Sigmoid colon (tissue), 7 donors: Measurements from ENCODE around the gene UBIAD1. TPM values are rescaled to one million over a fixed set of nuclear protein-coding genes. Genes with fewer than 3 reads are reported as not detected.
"Not testable (repeated sequence)": the region's sequence is repeated elsewhere in the genome, so short reads cannot be mapped to it uniquely, and the experiment has no call there.

Experiments used
- DNase-seq: peaks from one replicate; pipeline ENCODE4 v3.0.0-alpha.2; 2019
- H3K27ac ChIP-seq, 4 donors: fragments of 200-600 bp; sonication (generic); one replicate each; pipeline ENCODE4 v1.5.1; 2016 to 2019; ENCODE audit warnings: mild to moderate bottlenecking in 1 of 4
- H3K27me3 ChIP-seq, 3 donors: fragments of 200-600 bp; sonication (generic); one replicate each; pipeline ENCODE4 v1.5.1; 2019; ENCODE audit warnings: mild to moderate bottlenecking in 1 of 3
- H3K36me3 ChIP-seq, 4 donors: fragments of 200-600 bp; sonication (generic); one replicate each; pipeline ENCODE4 v1.5.1; 2016 to 2019
- H3K4me1 ChIP-seq, 4 donors: fragments of 200-600 bp; sonication (generic); one replicate each; pipeline ENCODE4 v1.5.1; 2017 to 2019
- H3K4me3 ChIP-seq, 4 donors: fragments of 200-600 bp; sonication (generic); one replicate each; pipeline ENCODE4 v1.5.1; 2017 to 2019; ENCODE audit warnings: mild to moderate bottlenecking in 2 of 4, moderate library complexity in 1 of 4
- H3K9me3 ChIP-seq, 4 donors: fragments of 200-600 bp in 3 of 4; sonication (generic) in 3 of 4; one replicate each; pipeline versions ENCODE4 v1.5.1 to v1.6.1; 2013 to 2019
- EP300 ChIP-seq, 4 donors: sonication (generic); formaldehyde crosslinking; IDR thresholded peaks; one replicate each; pipeline ENCODE4 v1.6.1; 2017; ENCODE audit warnings: antibody characterized with exemption in 4 of 4
- POLR2A ChIP-seq, 2 donors: fragments of 450-650 bp; IDR thresholded peaks; one replicate each; pipeline ENCODE4 v1.6.1; 2016; ENCODE audit warnings: antibody characterized with exemption in 2 of 2, mild to moderate bottlenecking in 2 of 2, moderate library complexity in 2 of 2
- POLR2AphosphoS5 ChIP-seq, 4 donors: sonication (generic); formaldehyde crosslinking; IDR thresholded peaks; one replicate each; pipeline ENCODE4 v1.6.1; 2017; ENCODE audit warnings: antibody characterized with exemption in 4 of 4
- WGBS, 2 donors: extraction: QIAGEN DNeasy Blood & Tissue Kit; methylation state at CpG; one replicate each; pipeline ENCODE4 v1.1.7; 2013; 5-methylcytosine and 5-hydroxymethylcytosine counted together
- intact Hi-C: fragments of 100-400 bp; cut with DNase I; formaldehyde crosslinking; loops from one replicate; pipeline ENCODE4 v1.15.1; 2023
- polyA plus RNA-seq, 3 donors: library from polyadenylated mRNA; stranded (reverse); fragments of 200-250 nt; gene quantifications; one replicate each; pipeline ENCODE4 v1.2.3, GENCODE V29; 2013
- total RNA-seq, 4 donors: library from RNA; depleted of rRNA; stranded (reverse); fragments of >200 nt; gene quantifications; one replicate each; pipeline ENCODE4 v1.1.0, GENCODE V29; 2016
- TF ChIP-seq, protein P1 (sequence below), 4 experiments: fragments of 450-650 bp in 3 of 4; fragments of 200-600 bp in 1 of 4; IDR thresholded peaks; one replicate each; pipeline ENCODE4 v1.5.1; 2016 to 2019; ENCODE audit warnings: antibody characterized with exemption in 4 of 4, mild to moderate bottlenecking in 3 of 4, moderate library complexity in 2 of 4
- donor health status: healthy with polysubstance abuse.
- donor health status: Bipolar disorder and iron deficiency.
- donor health status: healthy.

The UBIAD1 gene
- total and polyA plus RNA-seq, 7 donors = 3.6 to 13.6 (median 9.5) TPM

DNA sequence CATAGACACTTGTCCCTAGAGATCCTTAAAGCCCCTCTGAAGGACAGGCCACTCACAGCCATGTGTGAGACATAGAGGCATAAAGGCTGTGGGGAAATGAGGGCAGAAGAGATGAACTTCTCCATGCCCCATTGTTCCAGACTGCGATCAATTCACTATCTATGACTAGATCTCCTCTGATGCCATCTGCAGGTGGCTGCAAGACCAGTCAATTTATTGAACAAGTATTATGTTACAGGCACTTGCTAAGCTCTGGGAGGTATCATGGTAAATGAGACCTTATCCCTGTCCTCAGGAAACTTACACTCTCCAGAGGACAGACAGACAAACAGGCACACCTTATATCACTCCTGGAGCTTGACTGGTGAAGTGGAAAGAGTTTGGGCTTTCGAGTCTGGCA lies 22.9 kb downstream of the UBIAD1 start:
- Histone ChIP-seq H3K27ac (no peak overlapping the region), H3K27me3 (no peaks in the 10 kb centered on the region), H3K36me3 (peaks cover 0 to 15% (median 2%) of the 10 kb centered on the region in 4 donors), H3K4me3 (no peak overlapping the region), H3K9me3 (no peaks in the 10 kb centered on the region), H3K4me1 (peaks cover 0 to 14% (median 5%) of the 10 kb centered on the region in 4 donors)
- no peak for DNase-seq
- intact Hi-C loops = no loop called here
- TF ChIP-seq, protein P1, sequence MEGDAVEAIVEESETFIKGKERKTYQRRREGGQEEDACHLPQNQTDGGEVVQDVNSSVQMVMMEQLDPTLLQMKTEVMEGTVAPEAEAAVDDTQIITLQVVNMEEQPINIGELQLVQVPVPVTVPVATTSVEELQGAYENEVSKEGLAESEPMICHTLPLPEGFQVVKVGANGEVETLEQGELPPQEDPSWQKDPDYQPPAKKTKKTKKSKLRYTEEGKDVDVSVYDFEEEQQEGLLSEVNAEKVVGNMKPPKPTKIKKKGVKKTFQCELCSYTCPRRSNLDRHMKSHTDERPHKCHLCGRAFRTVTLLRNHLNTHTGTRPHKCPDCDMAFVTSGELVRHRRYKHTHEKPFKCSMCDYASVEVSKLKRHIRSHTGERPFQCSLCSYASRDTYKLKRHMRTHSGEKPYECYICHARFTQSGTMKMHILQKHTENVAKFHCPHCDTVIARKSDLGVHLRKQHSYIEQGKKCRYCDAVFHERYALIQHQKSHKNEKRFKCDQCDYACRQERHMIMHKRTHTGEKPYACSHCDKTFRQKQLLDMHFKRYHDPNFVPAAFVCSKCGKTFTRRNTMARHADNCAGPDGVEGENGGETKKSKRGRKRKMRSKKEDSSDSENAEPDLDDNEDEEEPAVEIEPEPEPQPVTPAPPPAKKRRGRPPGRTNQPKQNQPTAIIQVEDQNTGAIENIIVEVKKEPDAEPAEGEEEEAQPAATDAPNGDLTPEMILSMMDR (IDR thresholded peaks at IDR 0.05) = no peak
- 96 to 98% methylated on average over 2 of the region's 2 CpGs for WGBS, 2 donors

DNA sequence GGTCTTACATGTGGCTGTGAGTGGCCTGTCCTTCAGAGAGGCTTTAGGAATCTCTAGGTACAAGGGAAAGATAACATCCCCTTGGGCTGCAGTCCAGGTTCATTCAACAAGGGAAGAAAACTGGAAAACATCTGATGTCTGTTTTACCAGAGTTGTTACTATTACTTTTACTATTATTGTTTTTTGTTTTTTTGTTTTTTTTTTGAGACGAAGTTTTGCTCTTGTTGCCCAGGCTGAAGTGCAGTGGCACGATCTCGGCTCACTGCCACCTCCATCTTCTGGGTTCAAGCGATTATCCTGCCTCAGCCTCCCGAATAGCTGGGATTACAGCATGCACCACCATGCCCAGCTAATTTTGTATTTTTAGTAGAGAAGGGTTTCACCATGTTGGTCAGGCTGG lies 24.8 kb downstream of the UBIAD1 start:
- WGBS, 2 donors = 97% methylated on average over 5 of the region's 5 CpGs
- H3K4me3 ChIP-seq, H3K27ac ChIP-seq, intact Hi-C loops, DNase-seq, H3K9me3 ChIP-seq, H3K27me3 ChIP-seq: not testable (repeated sequence)
- Histone ChIP-seq H3K4me1 (peaks cover 0 to 14% (median 5%) of the 10 kb centered on the region in 4 donors), H3K36me3 (peaks cover 0 to 15% (median 2%) of the 10 kb centered on the region in 4 donors)

DNA sequence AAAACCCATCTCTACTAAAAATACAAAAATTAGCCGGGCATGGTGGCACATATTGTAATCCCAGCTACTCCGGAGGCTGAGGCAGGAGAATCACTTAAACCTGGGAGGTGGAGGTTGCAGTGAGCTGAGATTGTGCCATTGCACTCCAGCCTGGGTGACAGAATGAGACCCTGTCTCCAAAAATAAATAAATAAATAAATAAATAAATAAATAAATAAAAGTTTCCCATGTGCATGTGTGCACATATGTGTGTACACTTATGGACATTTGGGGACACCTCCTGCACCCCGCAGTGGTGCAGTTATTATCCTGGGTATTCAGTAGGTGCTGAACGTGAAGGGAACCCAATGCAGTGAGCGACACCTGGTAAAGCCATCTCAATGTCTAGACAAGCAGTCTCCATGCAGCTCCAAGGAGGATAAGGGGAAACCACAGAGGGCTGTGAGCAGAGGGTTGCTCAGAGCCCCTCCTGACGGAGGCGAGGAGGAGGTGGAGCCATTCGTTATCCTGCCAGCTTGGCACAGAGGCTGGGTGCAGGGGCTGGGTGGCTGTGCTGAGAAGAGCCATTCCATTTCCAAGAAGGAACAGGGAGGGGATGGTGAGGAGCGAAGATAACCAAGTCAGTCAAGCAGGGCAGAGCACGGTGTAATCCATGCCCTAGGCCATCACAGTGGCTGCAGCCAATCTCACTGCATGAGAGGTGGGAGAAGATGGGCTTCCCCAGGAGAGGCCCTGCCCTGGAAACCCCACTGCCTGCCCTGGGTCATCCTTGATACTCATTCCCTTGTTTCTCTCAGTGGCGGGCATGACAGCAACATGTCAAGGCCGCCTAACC lies 25.6 kb downstream of the UBIAD1 start:
- no peak for TF ChIP-seq POLR2A (IDR thresholded peaks at IDR 0.05)
- TF ChIP-seq POLR2AphosphoS5 (IDR thresholded peaks at IDR 0.05) = no peak
- TF ChIP-seq, protein P1 (IDR thresholded peaks at IDR 0.05) = no peak
- no peak for TF ChIP-seq EP300 (IDR thresholded peaks at IDR 0.05)
- Histone ChIP-seq H3K27ac (no peak overlapping the region), H3K9me3 (no peaks in the 10 kb centered on the region), H3K4me3 (no peak overlapping the region), H3K4me1 (peaks cover 0 to 7% (median 3%) of the 10 kb centered on the region in 4 donors), H3K27me3 (no peaks in the 10 kb centered on the region), H3K36me3 (peaks cover 0 to 15% (median 2%) of the 10 kb centered on the region in 4 donors)
- 90 to 91% methylated on average over 12 of the region's 12 CpGs for WGBS, 2 donors
- no peak for DNase-seq
- intact Hi-C loops = no loop called here

DNA sequence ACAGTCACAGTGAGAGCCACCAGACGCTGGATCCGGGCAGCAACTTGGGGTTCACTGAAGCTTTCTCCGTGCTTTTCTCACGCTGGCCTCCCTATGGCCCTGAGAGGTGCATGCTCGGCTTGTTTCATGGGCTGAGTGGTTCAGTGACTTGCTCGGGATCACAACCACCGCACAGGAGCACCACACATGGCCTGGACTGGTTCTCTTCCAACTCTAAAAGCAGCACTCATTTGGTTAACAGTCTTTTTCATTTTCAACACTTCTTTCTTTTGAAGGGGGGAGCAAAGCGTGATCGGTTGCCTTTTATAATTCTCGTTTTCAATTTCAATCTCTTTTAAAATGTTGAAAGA lies 26.2 kb downstream of the UBIAD1 start:
- 74 to 82% methylated on average over 10 of the region's 10 CpGs for WGBS, 2 donors
- intact Hi-C loops = no loop called here
- DNase-seq = no peak
- Histone ChIP-seq H3K4me1 (peaks cover 0 to under 1% (median under 1%) of the 10 kb centered on the region in 4 donors), H3K4me3 (no peak overlapping the region), H3K9me3 (no peaks in the 10 kb centered on the region), H3K27ac (no peak overlapping the region), H3K36me3 (peaks cover 0 to 15% (median 2%) of the 10 kb centered on the region in 4 donors), H3K27me3 (no peaks in the 10 kb centered on the region)
- no peak for TF ChIP-seq POLR2AphosphoS5 (IDR thresholded peaks at IDR 0.05)
- TF ChIP-seq EP300 (IDR thresholded peaks at IDR 0.05) = no peak

DNA sequence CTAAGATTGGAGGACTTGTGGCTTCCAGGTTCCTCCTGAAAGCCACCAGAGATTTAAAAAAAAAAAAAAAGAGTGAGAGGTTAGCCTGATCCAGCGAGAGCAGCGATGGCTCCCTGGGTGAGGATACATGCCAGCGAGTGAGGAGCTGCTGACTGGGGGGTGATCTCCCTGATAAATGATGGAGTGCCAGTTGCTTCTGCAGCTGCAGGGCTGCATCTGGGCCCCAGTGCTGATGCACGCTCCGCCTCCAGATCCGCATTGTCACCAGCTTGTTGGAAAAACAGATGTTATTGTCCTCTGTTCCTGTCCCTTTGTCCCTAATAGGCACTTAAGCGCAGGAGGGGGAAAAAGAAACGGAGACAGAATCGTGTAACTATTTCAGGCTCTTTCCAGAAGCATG lies 28.6 kb downstream of the UBIAD1 start:
- 73 to 74% methylated on average over 9 of the region's 9 CpGs for WGBS, 2 donors
- TF ChIP-seq, protein P1 (IDR thresholded peaks at IDR 0.05) = no peak
- TF ChIP-seq EP300 (IDR thresholded peaks at IDR 0.05) (no peak), POLR2AphosphoS5 (IDR thresholded peaks at IDR 0.05) (no peak), POLR2A (IDR thresholded peaks at IDR 0.05) (no peak)

DNA sequence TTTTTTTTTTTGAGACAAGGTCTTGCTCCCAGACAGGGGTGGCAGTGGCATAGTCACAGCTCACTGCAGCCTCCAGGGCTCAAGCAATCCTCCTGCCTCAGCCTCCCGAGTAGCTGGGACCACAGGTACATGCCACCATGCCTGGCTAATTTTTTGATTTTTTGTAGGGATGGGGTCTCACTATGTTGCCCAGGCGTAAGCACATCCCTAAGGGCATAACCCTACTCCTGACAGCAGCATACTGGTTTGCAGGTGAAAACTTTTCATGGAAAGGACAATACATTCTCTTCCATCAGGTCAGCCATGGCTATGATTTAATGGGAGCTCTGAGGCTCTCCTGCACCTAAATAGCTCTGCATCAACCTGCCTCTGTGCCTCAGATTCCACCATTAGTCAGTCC lies 29.4 kb downstream of the UBIAD1 start:
- no peak for DNase-seq
- H3K27ac ChIP-seq = no peak overlapping the region
- H3K4me1 ChIP-seq = no peaks in the 10 kb centered on the region
- no peaks in the 10 kb centered on the region for H3K27me3 ChIP-seq
- intact Hi-C loops = no loop called here
- no peak overlapping the region for H3K4me3 ChIP-seq
- 90 to 91% methylated on average over 2 of the region's 2 CpGs for WGBS, 2 donors
- no peak for TF ChIP-seq EP300 (IDR thresholded peaks at IDR 0.05)
- no peak for TF ChIP-seq POLR2AphosphoS5 (IDR thresholded peaks at IDR 0.05)
- TF ChIP-seq, protein P1 (IDR thresholded peaks at IDR 0.05) = no peak
- no peaks in the 10 kb centered on the region for H3K9me3 ChIP-seq
- no peaks in the 10 kb centered on the region for H3K36me3 ChIP-seq

More for the DNA sequence above, 28.6 kb downstream of the UBIAD1 start:
- no peaks in the 10 kb centered on the region for H3K9me3 ChIP-seq
- H3K27ac ChIP-seq = no peak overlapping the region
- no peak overlapping the region for H3K4me3 ChIP-seq
- H3K27me3 ChIP-seq = no peaks in the 10 kb centered on the region
- H3K36me3 ChIP-seq = no peaks in the 10 kb centered on the region
- intact Hi-C loops = no loop called here
- H3K4me1 ChIP-seq = no peaks in the 10 kb centered on the region
- DNase-seq = no peak

DNA sequence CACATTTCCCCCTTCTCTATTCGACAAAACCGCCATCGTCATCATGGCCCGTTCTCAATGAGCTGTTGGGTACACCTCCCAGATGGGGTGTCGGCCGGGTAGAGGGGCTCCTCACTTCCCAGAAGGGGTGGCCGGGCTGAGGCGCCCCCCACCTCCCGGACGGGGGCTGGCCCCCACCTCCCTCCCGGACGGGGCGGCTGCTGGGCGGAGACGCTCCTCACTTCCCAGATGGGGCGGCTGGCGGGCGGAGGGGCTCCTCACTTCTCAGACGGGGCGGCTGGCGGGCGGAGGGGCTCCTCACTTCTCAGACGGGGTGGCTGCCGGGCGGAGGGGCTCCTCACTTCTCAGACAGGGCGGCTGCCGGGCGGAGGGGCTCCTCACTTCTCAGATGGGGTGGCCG lies 32.5 kb downstream of the UBIAD1 start:
- H3K27me3 ChIP-seq, H3K4me1 ChIP-seq, H3K4me3 ChIP-seq, H3K27ac ChIP-seq, H3K9me3 ChIP-seq, DNase-seq, H3K36me3 ChIP-seq, intact Hi-C loops: not testable (repeated sequence)
- 91 to 92% methylated on average over 29 of the region's 29 CpGs for WGBS, 2 donors
